Duodenal mucosa (tissue), 2 donors: Measurements from ENCODE around the gene KLRC1.
"Not testable (repeated sequence)": the region's sequence is repeated elsewhere in the genome, so short reads cannot be mapped to it uniquely, and the experiment has no call there.

Source experiments
- H3K27ac ChIP-seq: one replicate; pipeline ENCODE4 v1.7.0; 2013; ENCODE audit warnings: low read depth, low read length
- H3K27me3 ChIP-seq, 2 donors: one replicate each; pipeline ENCODE4 v1.7.0; 2013; ENCODE audit warnings: low read length in 2 of 2, control low read depth in 1 of 2; ENCODE audit not compliant: insufficient read depth in 2 of 2, control insufficient read depth in 1 of 2
- H3K36me3 ChIP-seq, 2 donors: one replicate each; pipeline ENCODE4 v1.7.0; 2013; ENCODE audit warnings: low read length in 2 of 2, control low read depth in 1 of 2; ENCODE audit not compliant: insufficient read depth in 2 of 2, control insufficient read depth in 1 of 2
- H3K4me1 ChIP-seq, 2 donors: one replicate each; pipeline ENCODE4 v1.7.0; 2013; ENCODE audit warnings: low read length in 2 of 2, control low read depth in 1 of 2; ENCODE audit not compliant: insufficient read depth in 2 of 2, control insufficient read depth in 1 of 2
- H3K4me3 ChIP-seq, 2 donors: one replicate each; pipeline ENCODE4 v1.7.0; 2013; ENCODE audit warnings: low read length in 2 of 2, low read depth in 1 of 2
- H3K9ac ChIP-seq, 2 donors: one replicate each; pipeline ENCODE4 v1.7.0; 2013; ENCODE audit warnings: low read length in 2 of 2, low read depth in 1 of 2
- H3K9me3 ChIP-seq, 2 donors: one replicate each; pipeline ENCODE4 v1.7.0; 2013; ENCODE audit warnings: low read length in 2 of 2, control low read depth in 1 of 2; ENCODE audit not compliant: control insufficient read depth in 1 of 2

KLRC1 gene

GRCh38 chr12:10453156-10453555 lies at the start of gene KLRC1:
KLRC1 (minus strand) TSS chr12:10453377; CDS start chr12:10451156, 2,221 bp downstream.
- Histone ChIP-seq H3K36me3 (no peaks in the 10 kb centered on the region), H3K4me3 (no peak within 1 kb of the TSS), H3K9me3 (peaks cover 2 to 5% of the 10 kb centered on the region in 2 donors), H3K9ac (no peak within 1 kb of the TSS), H3K4me1 (no peaks in the 10 kb centered on the region), H3K27ac (no peak within 1 kb of the TSS), H3K27me3 (no peaks in the 10 kb centered on the region)

GRCh38 chr12:10501030-10501429 lies 47.9 kb upstream of the KLRC1 start:
- no peak overlapping the region for H3K27ac ChIP-seq
- no peak overlapping the region for H3K4me3 ChIP-seq

DNA sequence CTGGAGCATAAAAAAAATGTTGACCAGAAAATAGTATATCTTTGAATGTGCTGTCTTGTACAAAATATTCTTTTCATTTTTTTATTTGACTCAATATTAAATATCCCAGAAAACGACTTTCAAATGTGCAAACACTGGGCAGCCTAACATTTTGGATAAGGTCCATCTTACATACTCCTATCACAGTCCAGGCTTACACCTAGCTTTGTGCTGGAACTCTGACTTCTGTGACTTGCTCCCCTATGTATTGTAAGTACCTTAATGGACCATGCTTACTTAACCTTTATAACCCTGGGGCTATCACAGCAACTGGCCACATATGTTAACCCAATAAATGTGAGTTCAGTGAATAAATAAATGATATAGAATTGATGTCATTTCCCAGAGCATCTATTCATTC lies 44.9 kb upstream of the KLRC1 start:
- Histone ChIP-seq H3K27me3 (no peaks in the 10 kb centered on the region), H3K4me1 (no peaks in the 10 kb centered on the region), H3K9ac (no peak overlapping the region), H3K4me3 (no peak overlapping the region), H3K9me3 (no peaks in the 10 kb centered on the region), H3K36me3 (no peaks in the 10 kb centered on the region), H3K27ac (no peak overlapping the region)

More at GRCh38 chr12:10501030-10501429, 47.9 kb upstream of the KLRC1 start:
- H3K36me3 ChIP-seq = no peaks in the 10 kb centered on the region
- no peak overlapping the region for H3K9ac ChIP-seq
- H3K9me3 ChIP-seq = no peaks in the 10 kb centered on the region
- no peaks in the 10 kb centered on the region for H3K27me3 ChIP-seq
- H3K4me1 ChIP-seq = no peaks in the 10 kb centered on the region

GRCh38 chr12:10497602-10498001 lies 44.4 kb upstream of the KLRC1 start:
- Histone ChIP-seq H3K4me3 (no peak overlapping the region), H3K9me3 (no peaks in the 10 kb centered on the region)

DNA sequence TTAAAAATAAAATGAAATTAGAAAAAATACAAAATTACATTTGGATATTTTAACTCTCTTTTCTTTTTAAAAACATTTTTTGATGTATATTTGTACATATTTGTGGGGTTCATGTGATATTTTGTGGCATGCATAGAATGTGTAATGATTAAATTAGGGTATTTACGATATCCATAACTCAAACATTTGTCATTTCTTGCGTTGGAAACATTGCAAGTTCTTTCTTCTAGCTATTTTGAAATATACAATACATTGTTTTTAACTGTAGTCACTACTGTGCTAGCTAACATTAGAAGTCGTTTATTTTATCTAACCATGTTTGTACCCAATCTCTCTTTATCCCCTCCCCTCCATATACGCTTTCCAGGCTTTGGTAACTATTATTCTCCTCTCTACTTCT lies 38.6 kb upstream of the KLRC1 start:
- H3K9ac ChIP-seq = no peak overlapping the region
- no peak overlapping the region for H3K27ac ChIP-seq
- no peaks in the 10 kb centered on the region for H3K4me1 ChIP-seq
- H3K36me3 ChIP-seq = no peaks in the 10 kb centered on the region
- no peaks in the 10 kb centered on the region for H3K9me3 ChIP-seq
- H3K27me3 ChIP-seq = no peaks in the 10 kb centered on the region
- H3K4me3 ChIP-seq = no peak overlapping the region

More at GRCh38 chr12:10497602-10498001, 44.4 kb upstream of the KLRC1 start:
- Histone ChIP-seq H3K4me1 (no peaks in the 10 kb centered on the region), H3K9ac (no peak overlapping the region), H3K27ac (no peak overlapping the region), H3K27me3 (no peaks in the 10 kb centered on the region), H3K36me3 (no peaks in the 10 kb centered on the region)

DNA sequence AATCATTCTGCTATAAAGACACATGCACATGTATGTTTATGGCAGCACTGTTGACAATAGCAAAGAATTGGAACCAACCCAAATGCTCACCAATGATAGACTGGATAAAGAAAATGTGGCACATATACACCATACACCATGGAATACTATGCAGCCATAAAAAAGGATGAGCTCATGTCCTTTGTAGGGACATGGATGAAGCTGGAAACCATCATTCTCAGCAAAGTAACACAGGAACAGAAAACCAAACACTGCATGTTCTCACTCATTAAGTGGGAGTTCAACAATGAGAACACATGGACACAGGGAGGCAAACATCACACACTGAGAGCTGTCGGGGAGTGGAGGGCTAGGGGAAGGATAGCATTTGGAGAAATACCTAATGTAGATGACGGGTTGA lies 34.2 kb upstream of the KLRC1 start:
- H3K4me3 ChIP-seq, H3K9ac ChIP-seq, H3K27me3 ChIP-seq, H3K27ac ChIP-seq, H3K36me3 ChIP-seq, H3K9me3 ChIP-seq, H3K4me1 ChIP-seq: not testable (repeated sequence)

GRCh38 chr12:10481901-10482300 lies 28.7 kb upstream of the KLRC1 start:
- H3K4me1 ChIP-seq, H3K27ac ChIP-seq, H3K9me3 ChIP-seq, H3K27me3 ChIP-seq, H3K4me3 ChIP-seq, H3K36me3 ChIP-seq, H3K9ac ChIP-seq: not testable (repeated sequence)

GRCh38 chr12:10472808-10473207 lies 19.6 kb upstream of the KLRC1 start:
- H3K36me3 ChIP-seq, H3K4me1 ChIP-seq, H3K9ac ChIP-seq, H3K9me3 ChIP-seq, H3K27ac ChIP-seq, H3K4me3 ChIP-seq, H3K27me3 ChIP-seq: not testable (repeated sequence)

GRCh38 chr12:10469701-10470100 lies 16.5 kb upstream of the KLRC1 start:
- H3K36me3 ChIP-seq = no peaks in the 10 kb centered on the region
- no peaks in the 10 kb centered on the region for H3K4me1 ChIP-seq
- H3K27ac ChIP-seq = no peak overlapping the region
- no peak overlapping the region for H3K9ac ChIP-seq
- no peaks in the 10 kb centered on the region for H3K27me3 ChIP-seq
- H3K9me3 ChIP-seq = no peaks in the 10 kb centered on the region
- H3K4me3 ChIP-seq = no peak overlapping the region

GRCh38 chr12:10466311-10466710 lies 13.1 kb upstream of the KLRC1 start:
- Histone ChIP-seq H3K9me3 (no peaks in the 10 kb centered on the region), H3K27ac (no peak overlapping the region), H3K4me1 (no peaks in the 10 kb centered on the region), H3K9ac (no peak overlapping the region), H3K27me3 (no peaks in the 10 kb centered on the region), H3K4me3 (no peak overlapping the region), H3K36me3 (no peaks in the 10 kb centered on the region)

GRCh38 chr12:10457760-10458159 lies 4.6 kb upstream of the KLRC1 start:
- Histone ChIP-seq H3K9ac (no peak overlapping the region), H3K9me3 (peaks cover 2 to 5% of the 10 kb centered on the region in 2 donors), H3K27ac (no peak overlapping the region), H3K36me3 (no peaks in the 10 kb centered on the region), H3K27me3 (no peaks in the 10 kb centered on the region), H3K4me1 (no peaks in the 10 kb centered on the region), H3K4me3 (no peak overlapping the region)
